A549 (cell line): ENCODE results near the gene ABCA4. TPM values are rescaled to one million over a fixed set of nuclear protein-coding genes. Genes with fewer than 3 reads are reported as not detected.

Source experiments
- ATAC-seq, 2 experiments: fragments of 200-7000 bp in 1 of 2; fragments of >200 bp in 1 of 2; cut with Nextera tagmentation in 1 of 2; cut with Tn5 transposase in 1 of 2; 3 replicates each; pipeline versions ENCODE4 v1.8.0 to v1.9.1; 2018 to 2020; ENCODE audit warnings: mild to moderate bottlenecking in 1 of 2, moderate library complexity in 1 of 2
- CTCF ChIA-PET: fragments of 300-600 bp; sonication (Branson Sonifier 250); formaldehyde crosslinking; extraction: SDS; loops from one replicate; lab custom pipeline; 2021; ENCODE audit warnings: antibody characterized with exemption, inconsistent platforms; lab: Yijun Ruan, JAX
- POLR2A ChIA-PET: fragments of 350-600 bp; formaldehyde crosslinking; extraction: SDS; loops from one replicate; lab custom pipeline; 2021; ENCODE audit warnings: antibody characterized with exemption, inconsistent platforms; lab: Yijun Ruan, JAX
- DNase-seq, 2 experiments: peaks; one replicate each; pipeline versions ENCODE4 v3.0.0 to v3.0.0-alpha.2; 2011 to 2016; ENCODE audit warnings: low read depth in 1 of 2, low spot score in 1 of 2
- FAIRE-seq: peaks from 2 replicates; lab custom pipeline; 2011; peaks lifted over from hg19 to GRCh38; lab: Jason Lieb, UNC
- H3K27ac ChIP-seq, 2 experiments: fragments of >200 bp; sonication (Bioruptor Twin); formaldehyde crosslinking; 3 replicates each; pipeline ENCODE4 v1.5.1; 2016 to 2017
- H3K4me1 ChIP-seq: fragments of >200 bp; sonication (Bioruptor Twin); formaldehyde crosslinking; 3 replicates; pipeline ENCODE4 v1.6.1; 2016
- H3K4me2 ChIP-seq: fragments of >200 bp; sonication (Bioruptor Twin); formaldehyde crosslinking; 3 replicates; pipeline ENCODE4 v1.6.1; 2016
- H3K4me3 ChIP-seq: fragments of >200 bp; sonication (Bioruptor Twin); formaldehyde crosslinking; 3 replicates; pipeline ENCODE4 v1.5.1; 2016
- H3K9me3 ChIP-seq: fragments of >200 bp; sonication (Bioruptor Twin); formaldehyde crosslinking; 3 replicates; pipeline ENCODE4 v1.6.1; 2016
- CEBPB ChIP-seq, 2 experiments: fragments of >200 bp in 1 of 2; sonication (Bioruptor Twin) in 1 of 2; formaldehyde crosslinking in 1 of 2; IDR thresholded peaks; 2 replicates each; pipeline ENCODE4 v1.6.1; 2012 to 2016
- CHD2 ChIP-seq: fragments of 150-350 bp; IDR thresholded peaks from 2 replicates; pipeline ENCODE4 v1.6.1; 2014; ENCODE audit warnings: low read length; ENCODE audit not compliant: partially characterized antibody
- EHMT2 ChIP-seq: fragments of 200-600 bp; sonication (generic); IDR thresholded peaks from 2 replicates; pipeline ENCODE4 v1.6.1; 2016; ENCODE audit warnings: antibody characterized with exemption, low read depth, mild to moderate bottlenecking, moderate library complexity
- EP300 ChIP-seq, 2 experiments: fragments of >200 bp; sonication (Bioruptor Twin); formaldehyde crosslinking; IDR thresholded peaks; 2 replicates in 1 of 2; 3 replicates in 1 of 2; pipeline ENCODE4 v1.6.1; 2016 to 2017
- FOSB ChIP-seq: fragments of 250-450 bp; sonication (Bioruptor Pico); IDR thresholded peaks from 2 replicates; pipeline ENCODE4 v1.5.0; 2020; ENCODE audit warnings: mild to moderate bottlenecking, moderate library complexity
- JUN ChIP-seq, 2 experiments: fragments of >200 bp; sonication (Bioruptor Twin); formaldehyde crosslinking; IDR thresholded peaks; 2 replicates in 1 of 2; 3 replicates in 1 of 2; pipeline ENCODE4 v1.6.1; 2016 to 2017
- NR3C1 ChIP-seq: fragments of >200 bp; sonication (Bioruptor Twin); formaldehyde crosslinking; IDR thresholded peaks from 3 replicates; pipeline ENCODE4 v1.6.1; 2017
- POLR2AphosphoS2 ChIP-seq: conservative IDR thresholded peaks from 2 replicates; pipeline ENCODE4 v1.6.1; 2012; ENCODE audit warnings: low read length, improper control_type of control experiment, inconsistent platforms
- RAD21 ChIP-seq, 2 experiments: fragments of >200 bp in 1 of 2; sonication (Bioruptor Twin) in 1 of 2; formaldehyde crosslinking in 1 of 2; IDR thresholded peaks in 1 of 2; conservative IDR thresholded peaks in 1 of 2; 2 replicates in 1 of 2; 3 replicates in 1 of 2; pipeline ENCODE4 v1.6.1; 2012 to 2018; ENCODE audit warnings: inconsistent platforms in 1 of 2
- RCOR1 ChIP-seq: fragments of 150-350 bp; IDR thresholded peaks from 2 replicates; pipeline ENCODE4 v1.6.1; 2014; ENCODE audit warnings: antibody characterized with exemption, low read length, low read depth
- RFX5 ChIP-seq: fragments of 450-650 bp; IDR thresholded peaks from 2 replicates; pipeline ENCODE4 v1.7.1; 2014; ENCODE audit warnings: antibody characterized with exemption, mild to moderate bottlenecking, moderate library complexity
- TFCP2L1 ChIP-seq: fragments of 250-450 bp; sonication (Bioruptor Pico); IDR thresholded peaks from 2 replicates; pipeline ENCODE4 v1.5.0; 2021; ENCODE audit warnings: mild to moderate bottlenecking
- ZFP36 ChIP-seq: fragments of 450-650 bp; IDR thresholded peaks from 2 replicates; pipeline ENCODE4 v1.6.1; 2014; ENCODE audit warnings: borderline replicate concordance; ENCODE audit not compliant: partially characterized antibody
- WGBS: methylation state at CpG from one replicate; pipeline ENCODE4 v1.1.6; 2017; ENCODE audit errors: missing lambda C conversion rate; 5-methylcytosine and 5-hydroxymethylcytosine counted together
- polyA plus RNA-seq, 4 experiments: library from polyadenylated mRNA; depleted of rRNA in 3 of 4; stranded (reverse); fragments of >200 nt; fragmentation: RNase III in 1 of 4; extraction: RNeasy Plus Mini Kit Qiagen cat#74134 plus additional on column Dnase treatment in 1 of 4; gene quantifications; 2 replicates in 3 of 4; 3 replicates in 1 of 4; pipeline ENCODE4 v1.2.3, GENCODE V29; 2011 to 2017
- TF ChIP-seq, protein P1 (sequence below): fragments of 250-450 bp; sonication (Bioruptor Pico); IDR thresholded peaks from 2 replicates; pipeline ENCODE4 v1.5.0; 2020; ENCODE audit warnings: low read depth, mild to moderate bottlenecking, moderate library complexity
- TF ChIP-seq, protein P2 (sequence below): fragments of >200 bp; sonication (Bioruptor Twin); formaldehyde crosslinking; IDR thresholded peaks from 2 replicates; pipeline ENCODE4 v1.6.1; 2016
- TF ChIP-seq, protein P3 (sequence below): fragments of 200-600 bp; sonication (generic); IDR thresholded peaks from 2 replicates; pipeline ENCODE4 v1.6.1; 2016; ENCODE audit warnings: antibody characterized with exemption, mild to moderate bottlenecking, moderate library complexity
- TF ChIP-seq, protein P4 (sequence below): fragments of >200 bp; sonication (Bioruptor Twin); formaldehyde crosslinking; IDR thresholded peaks from 3 replicates; pipeline ENCODE4 v1.6.1; 2016
- TF ChIP-seq, protein P5 (sequence below): fragments of 150-350 bp; IDR thresholded peaks from 2 replicates; pipeline ENCODE4 v1.6.1; 2014; ENCODE audit warnings: low read depth, mild to moderate bottlenecking, low read length

ABCA4 gene
- polyA plus RNA-seq, 2 of the 4 experiments (the other 2 are of a cell fraction), result 0.05 to 0.23 TPM

DNA sequence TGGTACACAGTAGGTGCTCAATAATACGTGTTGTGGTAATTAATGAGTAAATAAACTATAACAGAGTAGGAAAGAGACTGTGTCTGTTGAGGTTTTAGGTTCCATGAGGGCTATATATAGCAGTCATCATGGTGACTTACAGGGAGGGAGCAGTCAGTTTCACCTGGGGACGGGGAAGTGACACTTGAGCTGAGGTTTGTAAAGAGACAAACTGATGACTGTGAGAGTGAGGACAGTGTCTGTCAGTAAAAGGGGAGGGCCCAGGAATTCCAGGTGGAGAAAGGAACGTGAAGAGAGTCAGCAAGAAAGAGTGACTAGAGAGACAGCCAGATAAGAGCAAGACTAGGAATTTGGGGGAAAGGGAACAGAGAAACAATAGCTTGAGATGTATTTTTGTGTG, 30.2 kb downstream of the ABCA4 start (continued):
- TF ChIP-seq, protein P1, sequence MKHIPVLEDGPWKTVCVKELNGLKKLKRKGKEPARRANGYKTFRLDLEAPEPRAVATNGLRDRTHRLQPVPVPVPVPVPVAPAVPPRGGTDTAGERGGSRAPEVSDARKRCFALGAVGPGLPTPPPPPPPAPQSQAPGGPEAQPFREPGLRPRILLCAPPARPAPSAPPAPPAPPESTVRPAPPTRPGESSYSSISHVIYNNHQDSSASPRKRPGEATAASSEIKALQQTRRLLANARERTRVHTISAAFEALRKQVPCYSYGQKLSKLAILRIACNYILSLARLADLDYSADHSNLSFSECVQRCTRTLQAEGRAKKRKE (CRISPR knock-in tag), result no peak
- TF ChIP-seq, protein P2, sequence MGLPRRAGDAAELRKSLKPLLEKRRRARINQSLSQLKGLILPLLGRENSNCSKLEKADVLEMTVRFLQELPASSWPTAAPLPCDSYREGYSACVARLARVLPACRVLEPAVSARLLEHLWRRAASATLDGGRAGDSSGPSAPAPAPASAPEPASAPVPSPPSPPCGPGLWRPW, result no peak
- TF ChIP-seq CHD2 (no peak), NR3C1 (no peak), JUN (IDR thresholded peaks at IDR 0.05) (no peak)
- TF ChIP-seq, all 56 proteins: peak for 0

DNA sequence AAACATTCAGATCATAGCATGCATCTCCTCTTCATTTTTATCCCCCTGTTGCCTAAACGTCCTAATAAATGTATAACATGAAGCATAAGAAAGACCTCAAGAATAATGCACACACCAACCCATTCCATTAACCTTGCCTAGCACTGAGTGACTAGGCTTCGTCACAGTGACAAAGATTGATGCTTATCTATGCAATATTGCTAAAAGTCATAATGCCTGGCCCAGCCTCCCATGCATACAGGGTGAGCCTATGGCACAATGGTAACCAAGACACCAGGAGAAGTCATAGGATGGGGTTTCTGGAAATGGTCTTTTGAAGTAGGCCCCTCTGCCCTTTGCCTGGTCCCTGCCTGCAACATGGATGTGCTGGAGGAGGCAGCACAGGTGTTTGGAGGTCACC, 33.8 kb downstream of the ABCA4 start:
- no peak for DNase-seq
- Histone ChIP-seq H3K4me3 (no peak overlapping the region), H3K4me2 (no peak overlapping the region), H3K9me3 (no peaks in the 10 kb centered on the region), H3K4me1 (no peaks in the 10 kb centered on the region), H3K27ac (no peak overlapping the region)
- no peak for ATAC-seq
- ChIA-PET POLR2A (no interaction called here), CTCF (no interaction called here)
- WGBS, result 49% methylated on average over 2 of the region's 2 CpGs
- no peak for FAIRE-seq
- TF ChIP-seq RCOR1 (no peak), RAD21 (conservative IDR thresholded peaks at IDR 0.05 in 1 of 2, IDR thresholded peaks at IDR 0.05 in 1 of 2) (no peak), CEBPB (IDR thresholded peaks at IDR 0.05) (no peak), RFX5 (no peak), POLR2AphosphoS2 (no peak), ZFP36 (no peak), JUN (IDR thresholded peaks at IDR 0.05) (no peak), FOSB (CRISPR knock-in tag) (no peak)
- TF ChIP-seq, protein P3, sequence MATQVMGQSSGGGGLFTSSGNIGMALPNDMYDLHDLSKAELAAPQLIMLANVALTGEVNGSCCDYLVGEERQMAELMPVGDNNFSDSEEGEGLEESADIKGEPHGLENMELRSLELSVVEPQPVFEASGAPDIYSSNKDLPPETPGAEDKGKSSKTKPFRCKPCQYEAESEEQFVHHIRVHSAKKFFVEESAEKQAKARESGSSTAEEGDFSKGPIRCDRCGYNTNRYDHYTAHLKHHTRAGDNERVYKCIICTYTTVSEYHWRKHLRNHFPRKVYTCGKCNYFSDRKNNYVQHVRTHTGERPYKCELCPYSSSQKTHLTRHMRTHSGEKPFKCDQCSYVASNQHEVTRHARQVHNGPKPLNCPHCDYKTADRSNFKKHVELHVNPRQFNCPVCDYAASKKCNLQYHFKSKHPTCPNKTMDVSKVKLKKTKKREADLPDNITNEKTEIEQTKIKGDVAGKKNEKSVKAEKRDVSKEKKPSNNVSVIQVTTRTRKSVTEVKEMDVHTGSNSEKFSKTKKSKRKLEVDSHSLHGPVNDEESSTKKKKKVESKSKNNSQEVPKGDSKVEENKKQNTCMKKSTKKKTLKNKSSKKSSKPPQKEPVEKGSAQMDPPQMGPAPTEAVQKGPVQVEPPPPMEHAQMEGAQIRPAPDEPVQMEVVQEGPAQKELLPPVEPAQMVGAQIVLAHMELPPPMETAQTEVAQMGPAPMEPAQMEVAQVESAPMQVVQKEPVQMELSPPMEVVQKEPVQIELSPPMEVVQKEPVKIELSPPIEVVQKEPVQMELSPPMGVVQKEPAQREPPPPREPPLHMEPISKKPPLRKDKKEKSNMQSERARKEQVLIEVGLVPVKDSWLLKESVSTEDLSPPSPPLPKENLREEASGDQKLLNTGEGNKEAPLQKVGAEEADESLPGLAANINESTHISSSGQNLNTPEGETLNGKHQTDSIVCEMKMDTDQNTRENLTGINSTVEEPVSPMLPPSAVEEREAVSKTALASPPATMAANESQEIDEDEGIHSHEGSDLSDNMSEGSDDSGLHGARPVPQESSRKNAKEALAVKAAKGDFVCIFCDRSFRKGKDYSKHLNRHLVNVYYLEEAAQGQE, result no peak
- TF ChIP-seq, protein P4, sequence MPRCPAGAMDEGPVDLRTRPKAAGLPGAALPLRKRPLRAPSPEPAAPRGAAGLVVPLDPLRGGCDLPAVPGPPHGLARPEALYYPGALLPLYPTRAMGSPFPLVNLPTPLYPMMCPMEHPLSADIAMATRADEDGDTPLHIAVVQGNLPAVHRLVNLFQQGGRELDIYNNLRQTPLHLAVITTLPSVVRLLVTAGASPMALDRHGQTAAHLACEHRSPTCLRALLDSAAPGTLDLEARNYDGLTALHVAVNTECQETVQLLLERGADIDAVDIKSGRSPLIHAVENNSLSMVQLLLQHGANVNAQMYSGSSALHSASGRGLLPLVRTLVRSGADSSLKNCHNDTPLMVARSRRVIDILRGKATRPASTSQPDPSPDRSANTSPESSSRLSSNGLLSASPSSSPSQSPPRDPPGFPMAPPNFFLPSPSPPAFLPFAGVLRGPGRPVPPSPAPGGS, result no peak
- TF ChIP-seq, protein P2, result no peak
- TF ChIP-seq, protein P1 (CRISPR knock-in tag), result no peak

DNA sequence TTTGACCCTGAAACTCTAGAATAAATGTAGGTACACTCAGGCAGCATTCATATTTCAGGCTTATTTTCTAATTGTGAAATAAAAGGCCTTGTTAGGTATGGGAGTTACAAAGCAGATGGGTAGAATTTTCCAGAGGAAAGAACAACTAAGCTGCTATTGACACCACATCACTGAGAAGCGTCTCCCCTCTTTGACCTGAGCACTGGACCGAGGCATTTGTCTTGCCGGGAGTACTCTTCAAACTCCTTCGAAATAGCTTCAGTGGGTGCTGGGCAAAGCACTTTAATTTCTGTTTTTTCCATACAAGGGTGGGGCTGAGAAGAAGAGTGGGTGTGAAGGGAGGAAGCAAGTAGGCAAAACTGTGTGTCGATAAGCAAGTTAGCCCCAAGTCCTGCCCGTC, 36.4 kb downstream of the ABCA4 start:
- POLR2A ChIA-PET, result no interaction called here
- TF ChIP-seq EHMT2, result no peak
- TF ChIP-seq CEBPB (IDR thresholded peaks at IDR 0.05), result no peak
- TF ChIP-seq, protein P1 (CRISPR knock-in tag), result no peak
- no peak for TF ChIP-seq RFX5
- TF ChIP-seq, protein P5, sequence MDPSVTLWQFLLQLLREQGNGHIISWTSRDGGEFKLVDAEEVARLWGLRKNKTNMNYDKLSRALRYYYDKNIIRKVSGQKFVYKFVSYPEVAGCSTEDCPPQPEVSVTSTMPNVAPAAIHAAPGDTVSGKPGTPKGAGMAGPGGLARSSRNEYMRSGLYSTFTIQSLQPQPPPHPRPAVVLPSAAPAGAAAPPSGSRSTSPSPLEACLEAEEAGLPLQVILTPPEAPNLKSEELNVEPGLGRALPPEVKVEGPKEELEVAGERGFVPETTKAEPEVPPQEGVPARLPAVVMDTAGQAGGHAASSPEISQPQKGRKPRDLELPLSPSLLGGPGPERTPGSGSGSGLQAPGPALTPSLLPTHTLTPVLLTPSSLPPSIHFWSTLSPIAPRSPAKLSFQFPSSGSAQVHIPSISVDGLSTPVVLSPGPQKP, result no peak
- TF ChIP-seq TFCP2L1 (CRISPR knock-in tag), result no peak
- no peak for TF ChIP-seq EP300 (IDR thresholded peaks at IDR 0.05)
- TF ChIP-seq, protein P3, result no peak

More for the DNA sequence above, 36.4 kb downstream of the ABCA4 start:
- peaks cover 5% of the 10 kb centered on the region; the same call in 1 of the 3 replicates for H3K4me1 ChIP-seq
- DNase-seq (no peak), FAIRE-seq (no peak), ATAC-seq (no peak)
- CTCF ChIA-PET, result interaction anchor here (1.0 kb wide), 1 partner anchor 38 kb away, joined by 3 read pairs; no protein-coding TSS in a partner anchor
- no peak overlapping the region for H3K4me3 ChIP-seq
- no peak overlapping the region for H3K27ac ChIP-seq
- H3K9me3 ChIP-seq, result no peaks in the 10 kb centered on the region
- no peak overlapping the region for H3K4me2 ChIP-seq
- 76% methylated on average over 6 of the region's 6 CpGs for WGBS
